SK-N-SH treated with all-trans-retinoic acid at 6 μM for 48 hours (cell line): ENCODE data around the gene AAR2.

ENCODE experiments used
- ATAC-seq: fragments of 200-7000 bp; cut with Tn5 transposase; 3 replicates; pipeline ENCODE4 v1.9.1; 2020; ENCODE audit warnings: mild to moderate bottlenecking, moderate library complexity
- ARNTL ChIP-seq: fragments of 450-650 bp; formaldehyde crosslinking; IDR thresholded peaks from 2 replicates; pipeline ENCODE4 v1.5.0; 2020; ENCODE audit warnings: low read depth, mild to moderate bottlenecking, moderate library complexity, borderline replicate concordance
- BACH2 ChIP-seq: fragments of 250-450 bp; sonication (Bioruptor Pico); IDR thresholded peaks from 2 replicates; pipeline ENCODE4 v1.9.0; 2021; ENCODE audit warnings: mild to moderate bottlenecking, borderline replicate concordance
- CSDC2 ChIP-seq: fragments of 250-450 bp; sonication (Bioruptor Pico); IDR thresholded peaks from 2 replicates; pipeline ENCODE4 v1.5.0; 2020; ENCODE audit warnings: mild to moderate bottlenecking, moderate library complexity
- CSRNP3 ChIP-seq: fragments of 250-450 bp; sonication (Bioruptor Pico); IDR thresholded peaks from 2 replicates; pipeline ENCODE4 v1.5.1; 2021; ENCODE audit warnings: mild to moderate bottlenecking, moderate library complexity
- ESRRG ChIP-seq: fragments of 250-450 bp; sonication (Bioruptor Pico); IDR thresholded peaks from 2 replicates; pipeline ENCODE4 v1.6.1; 2021; ENCODE audit warnings: mild to moderate bottlenecking
- GLIS3 ChIP-seq: fragments of 250-450 bp; sonication (Bioruptor Pico); IDR thresholded peaks from 2 replicates; pipeline ENCODE4 v1.5.0; 2020; ENCODE audit warnings: mild to moderate bottlenecking, moderate library complexity
- ISL1 ChIP-seq: fragments of 250-450 bp; sonication (Bioruptor Pico); IDR thresholded peaks from 2 replicates; pipeline ENCODE4 v2.1.2; 2022; ENCODE audit warnings: mild to moderate bottlenecking, moderate library complexity
- OSR1 ChIP-seq: fragments of 250-450 bp; sonication (Bioruptor Pico); IDR thresholded peaks from 2 replicates; pipeline ENCODE4 v1.8.0; 2022; ENCODE audit warnings: moderate library complexity, mild to moderate bottlenecking, inconsistent platforms
- PATZ1 ChIP-seq: fragments of 250-450 bp; sonication (Bioruptor Pico); IDR thresholded peaks from 2 replicates; pipeline ENCODE4 v1.8.0; 2020; ENCODE audit warnings: mild to moderate bottlenecking, moderate library complexity, borderline replicate concordance
- POU6F1 ChIP-seq: fragments of 250-450 bp; sonication (Bioruptor Pico); IDR thresholded peaks from 2 replicates; pipeline ENCODE4 v1.8.0; 2021; ENCODE audit warnings: low read depth, mild to moderate bottlenecking, moderate library complexity, borderline replicate concordance
- RARB ChIP-seq: fragments of 250-450 bp; sonication (Bioruptor Pico); IDR thresholded peaks from 2 replicates; pipeline ENCODE4 v1.8.0; 2021; ENCODE audit warnings: mild to moderate bottlenecking, moderate library complexity
- SNAI2 ChIP-seq: fragments of 250-450 bp; sonication (Bioruptor Pico); IDR thresholded peaks from 2 replicates; pipeline ENCODE4 v1.5.0; 2020; ENCODE audit warnings: mild to moderate bottlenecking, moderate library complexity
- TCF4 ChIP-seq: fragments of 250-450 bp; sonication (Bioruptor Pico); IDR thresholded peaks from 2 replicates; pipeline ENCODE4 v1.8.0; 2021; ENCODE audit warnings: mild to moderate bottlenecking, moderate library complexity, borderline replicate concordance
- TOX ChIP-seq: fragments of 250-450 bp; sonication (Bioruptor Pico); IDR thresholded peaks from 2 replicates; pipeline ENCODE4 v1.8.0; 2021; ENCODE audit warnings: mild to moderate bottlenecking, moderate library complexity, borderline replicate concordance
- TSHZ2 ChIP-seq: fragments of 250-450 bp; sonication (Bioruptor Pico); IDR thresholded peaks from 2 replicates; pipeline ENCODE4 v1.5.0; 2020; ENCODE audit warnings: mild to moderate bottlenecking, moderate library complexity
- ZC3H10 ChIP-seq: fragments of 250-450 bp; sonication (Bioruptor Pico); IDR thresholded peaks from 2 replicates; pipeline ENCODE4 v1.5.1; 2021; ENCODE audit warnings: mild to moderate bottlenecking, moderate library complexity
- ZFP3 ChIP-seq: fragments of 250-450 bp; sonication (Bioruptor Pico); IDR thresholded peaks from 2 replicates; pipeline ENCODE4 v1.5.0; 2020; ENCODE audit warnings: mild to moderate bottlenecking, moderate library complexity
- ZNF565 ChIP-seq: fragments of 450-650 bp; formaldehyde crosslinking; conservative IDR thresholded peaks from 2 replicates; pipeline ENCODE4 v1.5.0; 2020; ENCODE audit warnings: low read depth, mild to moderate bottlenecking, moderate library complexity
- ZNF70 ChIP-seq: fragments of 450-650 bp; formaldehyde crosslinking; IDR thresholded peaks from 2 replicates; pipeline ENCODE4 v1.5.0; 2020; ENCODE audit warnings: mild to moderate bottlenecking, moderate library complexity
- ZNF8 ChIP-seq: fragments of 450-650 bp; formaldehyde crosslinking; IDR thresholded peaks from 2 replicates; pipeline ENCODE4 v1.5.0; 2020; ENCODE audit warnings: mild to moderate bottlenecking, moderate library complexity

Gene AAR2

DNA sequence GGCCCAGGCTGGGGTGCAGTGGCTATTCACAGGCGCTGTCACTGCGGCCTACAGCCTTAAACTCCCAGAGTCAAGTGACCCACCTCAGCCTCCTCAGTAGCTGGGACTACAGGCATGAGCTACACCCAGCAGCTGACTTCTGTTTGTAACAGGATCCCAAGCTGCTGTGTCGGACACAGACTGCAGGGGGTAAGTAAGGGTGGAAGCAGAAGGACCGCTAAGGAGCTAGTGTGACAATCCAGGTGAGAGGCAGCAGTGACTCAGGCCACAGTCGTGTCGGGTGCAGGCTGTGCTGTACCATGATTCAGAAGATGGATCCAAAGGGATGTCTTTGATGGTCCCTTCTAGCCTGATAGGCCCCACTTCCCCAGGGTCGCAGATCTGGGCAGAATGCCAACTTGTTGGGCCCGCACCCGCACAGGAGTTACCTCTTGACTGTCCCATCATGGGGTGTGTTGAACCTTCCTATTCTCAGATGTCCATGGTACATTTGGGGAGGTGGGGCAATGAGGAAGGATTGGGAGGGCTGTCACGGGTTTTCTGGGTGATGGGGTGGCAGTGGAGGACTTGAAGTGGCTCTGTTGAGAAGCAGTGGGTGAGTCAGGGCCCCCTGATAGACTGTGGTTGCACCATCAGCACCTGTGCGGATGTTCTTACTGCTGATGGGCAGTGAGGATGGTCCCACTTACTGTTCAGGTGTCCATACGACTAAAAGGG is 25.3 kb downstream of the AAR2 start:
- TF ChIP-seq ISL1 (CRISPR knock-in tag) (no peak), BACH2 (CRISPR knock-in tag) (no peak), OSR1 (CRISPR knock-in tag) (no peak), ZNF70 (CRISPR knock-in tag) (no peak), CSRNP3 (no peak), ZC3H10 (no peak), PATZ1 (no peak), ZNF8 (CRISPR knock-in tag) (no peak), ZNF565 (CRISPR knock-in tag) (no peak), ARNTL (CRISPR knock-in tag) (no peak), ZFP3 (CRISPR knock-in tag) (no peak), TCF4 (CRISPR knock-in tag) (no peak), CSDC2 (CRISPR knock-in tag) (no peak), TSHZ2 (CRISPR knock-in tag) (no peak), GLIS3 (CRISPR knock-in tag) (no peak), TOX (CRISPR knock-in tag) (no peak), ESRRG (CRISPR knock-in tag) (no peak), POU6F1 (CRISPR knock-in tag) (no peak), SNAI2 (CRISPR knock-in tag) (no peak), RARB (no peak)
- ATAC-seq = no peak; the same call in 2 of the 3 replicates

- no peak for ATAC-seq
- TF ChIP-seq TOX (CRISPR knock-in tag) (no peak), POU6F1 (CRISPR knock-in tag) (no peak), PATZ1 (no peak)
These were observed 26.2 kb downstream of the AAR2 start for GRCh38 chr20:36262440-36262839.
